HepG2 (cell line): ENCODE results near the gene STRADB. TPM values are rescaled to one million over a fixed set of nuclear protein-coding genes. Genes with fewer than 3 reads are reported as not detected.

Experiments
- CEBPZ ChIP-seq: IDR thresholded peaks from 2 replicates; pipeline ENCODE4 v1.6.1; 2012; ENCODE audit warnings: low read length, improper control_type of control experiment
- EEA1 ChIP-seq: sonication (generic); formaldehyde crosslinking; IDR thresholded peaks from 2 replicates; pipeline ENCODE4 v1.5.1; 2020; ENCODE audit warnings: mild to moderate bottlenecking, missing genetic modification reagents, borderline replicate concordance
- GFI1 ChIP-seq: sonication (generic); formaldehyde crosslinking; IDR thresholded peaks from 2 replicates; pipeline ENCODE4 v1.5.0; 2020; ENCODE audit warnings: missing genetic modification reagents, mild to moderate bottlenecking, borderline replicate concordance
- HMG20B ChIP-seq: conservative IDR thresholded peaks from 2 replicates; pipeline ENCODE4 v1.6.1; 2016; ENCODE audit warnings: missing genetic modification reagents, missing compliant biosample characterization
- HNF4G ChIP-seq, 2 experiments: sonication (generic) in 1 of 2; formaldehyde crosslinking in 1 of 2; IDR thresholded peaks; 2 replicates each; pipeline versions ENCODE4 v1.4.0 to v1.6.1; 2011 to 2020; ENCODE audit warnings: borderline replicate concordance in 2 of 2, low read depth in 2 of 2, mild to moderate bottlenecking in 2 of 2, low read length in 1 of 2, missing genetic modification reagents in 1 of 2, moderate library complexity in 1 of 2
- KAT8 ChIP-seq: IDR thresholded peaks from 2 replicates; pipeline ENCODE4 v1.6.1; 2016; ENCODE audit warnings: missing genetic modification reagents, missing compliant biosample characterization
- NR2F2 ChIP-seq: IDR thresholded peaks from 2 replicates; pipeline ENCODE4 v1.6.1; 2012; ENCODE audit warnings: low read depth, inconsistent platforms, borderline replicate concordance
- PAXIP1 ChIP-seq: sonication (generic); formaldehyde crosslinking; conservative IDR thresholded peaks from 2 replicates; pipeline ENCODE4 v1.4.0; 2020; ENCODE audit warnings: mild to moderate bottlenecking, missing genetic modification reagents, moderate library complexity
- SALL1 ChIP-seq: sonication (generic); formaldehyde crosslinking; IDR thresholded peaks from 2 replicates; pipeline ENCODE4 v1.8.0; 2022; ENCODE audit warnings: mild to moderate bottlenecking, missing genetic modification reagents
- SAP130 ChIP-seq: IDR thresholded peaks from 2 replicates; pipeline ENCODE4 v1.6.1; 2016; ENCODE audit warnings: low read depth
- SOX13 ChIP-seq, 3 experiments: fragments of 450-650 bp in 1 of 3; sonication (generic) in 1 of 3; formaldehyde crosslinking in 1 of 3; IDR thresholded peaks in 2 of 3; conservative IDR thresholded peaks in 1 of 3; 2 replicates each; pipeline versions ENCODE4 v1.5.0 to v1.6.1; 2016 to 2020; ENCODE audit warnings: antibody characterized with exemption in 1 of 3, mild to moderate bottlenecking in 1 of 3, missing compliant biosample characterization in 1 of 3, missing genetic modification reagents in 1 of 3, moderate library complexity in 1 of 3
- TARDBP ChIP-seq: sonication (generic); formaldehyde crosslinking; IDR thresholded peaks from 2 replicates; pipeline ENCODE4 v1.8.0; 2022; ENCODE audit warnings: mild to moderate bottlenecking, missing genetic modification reagents
- THRA ChIP-seq: sonication (generic); formaldehyde crosslinking; IDR thresholded peaks from 2 replicates; pipeline ENCODE4 v1.4.0; 2020; ENCODE audit warnings: missing genetic modification reagents, borderline replicate concordance
- ZMYM2 ChIP-seq: sonication (generic); formaldehyde crosslinking; IDR thresholded peaks from 2 replicates; pipeline ENCODE4 v1.8.0; 2022; ENCODE audit warnings: mild to moderate bottlenecking, missing genetic modification reagents
- ZNF362 ChIP-seq: sonication (generic); formaldehyde crosslinking; IDR thresholded peaks from 2 replicates; pipeline ENCODE4 v1.4.0; 2020; ENCODE audit warnings: missing genetic modification reagents, mild to moderate bottlenecking, borderline replicate concordance
- ZNF841 ChIP-seq: sonication (generic); formaldehyde crosslinking; IDR thresholded peaks from 2 replicates; pipeline ENCODE4 v1.8.1; 2023; ENCODE audit warnings: missing genetic modification reagents, borderline replicate concordance
- ZNF850 ChIP-seq: sonication (generic); formaldehyde crosslinking; conservative IDR thresholded peaks from 2 replicates; pipeline ENCODE4 v1.9.0; 2021; ENCODE audit warnings: mild to moderate bottlenecking, missing genetic modification reagents
- polyA plus RNA-seq, 8 experiments: library from polyadenylated mRNA; depleted of rRNA in 3 of 8; stranded (reverse) in 7 of 8; unstranded in 1 of 8; fragments of >200 nt; fragmentation: Illumina TruSeq in 4 of 8; extraction: Trizol in 4 of 8; gene quantifications; 2 replicates each; pipeline versions ENCODE4 v1.2.1 to v1.2.3, GENCODE V29; 2011 to 2016; ENCODE audit warnings: low read depth in 4 of 8, missing spikeins in 1 of 8, mixed read lengths in 1 of 8; ENCODE audit not compliant: insufficient read depth in 1 of 8
- total RNA-seq, 5 experiments: library from RNA; depleted of rRNA; stranded (reverse); fragments of >200 nt; fragmentation: Illumina TruSeq; extraction: Trizol; gene quantifications; 2 replicates each; pipeline ENCODE4 v1.2.3, GENCODE V29; 2016; ENCODE audit warnings: low read depth in 1 of 5

STRADB gene
- total and polyA plus RNA-seq, 2 of the 13 experiments (the other 11 are each of a cell fraction or from before 2014, with no cell fraction given), result 34.1 to 66.6 TPM

GRCh38 chr2:201433394-201433995 lies 18.0 kb upstream of the STRADB start (continued):
- TF ChIP-seq CEBPZ (no peak), SALL1 (CRISPR knock-in tag) (peak; percentile 32; the same call in 1 of the 2 replicates), KAT8 (0 out of 2 replicates have a peak, but pooled peaks have one; percentile 43), NR2F2 (peak; percentile 92), ZNF362 (CRISPR knock-in tag) (no peak), SOX13 (IDR thresholded peaks at IDR 0.05) (no peak), SOX13 (CRISPR knock-in tag; conservative IDR thresholded peaks at IDR 0.05 in 1 of 2, IDR thresholded peaks at IDR 0.05 in 1 of 2) (peak in 1 of 2 experiments; percentile 77; a peak in 2 of 4 replicates), HNF4G (IDR thresholded peaks at IDR 0.05; ENCODE audit: borderline replicate concordance, low read depth, low read length) (peak; percentile 39; the same call in 1 of the 2 replicates), HNF4G (CRISPR knock-in tag; IDR thresholded peaks at IDR 0.05; ENCODE audit: borderline replicate concordance, low read depth) (no peak), ZMYM2 (no peak), TARDBP (CRISPR knock-in tag) (peak; percentile 62; the same call in 1 of the 2 replicates), GFI1 (CRISPR knock-in tag) (peak; percentile 59; the same call in 1 of the 2 replicates), SAP130 (CRISPR knock-in tag) (peak; percentile 33; the same call in 1 of the 2 replicates), ZNF841 (CRISPR knock-in tag) (no peak), PAXIP1 (CRISPR knock-in tag) (peak; percentile 68), HMG20B (CRISPR knock-in tag) (peak; percentile 62; the same call in 1 of the 2 replicates), EEA1 (CRISPR knock-in tag) (no peak), ZNF850 (no peak), THRA (CRISPR knock-in tag) (no peak; the same call in 1 of the 2 replicates)
